ENCODE measurements around the gene COL6A3.

COL6A3 gene

DNA sequence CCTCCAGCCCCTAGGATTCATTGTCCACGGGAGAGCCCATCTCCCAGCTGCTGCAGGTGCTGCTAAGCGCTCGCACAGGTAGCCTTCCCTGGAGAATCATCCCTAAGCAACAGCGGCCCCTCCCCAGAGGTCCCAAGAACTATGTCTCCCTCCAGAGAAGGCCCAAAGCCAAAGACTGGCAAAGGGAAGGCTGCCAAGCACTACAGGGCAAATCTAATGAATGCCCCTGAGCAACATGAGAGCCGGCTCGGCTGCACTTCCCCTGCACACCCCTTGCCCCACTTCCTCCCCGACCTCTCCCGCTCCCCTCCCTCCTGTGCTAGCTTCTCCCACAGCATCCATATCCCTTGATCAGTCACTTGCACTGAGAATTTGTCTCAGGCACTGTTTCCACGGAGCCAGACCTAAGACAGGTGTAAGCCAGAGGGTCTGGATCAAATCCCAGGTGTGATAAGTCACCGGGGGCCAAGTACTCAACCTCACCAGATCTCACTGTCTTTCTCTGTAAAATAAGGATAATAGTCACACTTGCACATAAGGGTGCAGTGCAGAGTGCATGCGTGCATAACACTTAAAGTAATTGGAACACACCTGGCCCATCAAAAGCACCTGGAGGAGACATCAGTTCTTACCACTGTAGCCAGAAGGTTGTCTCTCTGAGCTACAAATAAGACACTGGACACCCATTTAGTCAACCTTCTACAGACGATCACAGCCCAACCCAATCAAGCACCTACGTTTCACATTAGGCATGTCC is 20.1 kb upstream of the COL6A3 start:
- no peak for DNase-seq (ENCODE audit: low read depth, low spot score)
- H3K27me3 ChIP-seq (ENCODE audit: insufficient read depth, insufficient read length), result no peaks in the 10 kb centered on the region
- H3K36me3 ChIP-seq (ENCODE audit: insufficient read depth, insufficient read length, low read length), result no peaks in the 10 kb centered on the region
- H3K9ac ChIP-seq (ENCODE audit: insufficient read length, low read depth), result no peak overlapping the region
- 0 out of 2 replicates have a peak, but pooled peaks cover 4% of the 10 kb centered on the region for H3K9me3 ChIP-seq (ENCODE audit: insufficient read depth, low read length)
- no peak for TF ChIP-seq ZNF274 (IDR thresholded peaks at IDR 0.05; ENCODE audit: low read depth, low read length)
- no peak overlapping the region for H3K4me3 ChIP-seq (ENCODE audit: insufficient read length, low read depth)
- H3K4me1 ChIP-seq (ENCODE audit: insufficient read depth, insufficient read length), result peaks cover 8% of the 10 kb centered on the region

DNA sequence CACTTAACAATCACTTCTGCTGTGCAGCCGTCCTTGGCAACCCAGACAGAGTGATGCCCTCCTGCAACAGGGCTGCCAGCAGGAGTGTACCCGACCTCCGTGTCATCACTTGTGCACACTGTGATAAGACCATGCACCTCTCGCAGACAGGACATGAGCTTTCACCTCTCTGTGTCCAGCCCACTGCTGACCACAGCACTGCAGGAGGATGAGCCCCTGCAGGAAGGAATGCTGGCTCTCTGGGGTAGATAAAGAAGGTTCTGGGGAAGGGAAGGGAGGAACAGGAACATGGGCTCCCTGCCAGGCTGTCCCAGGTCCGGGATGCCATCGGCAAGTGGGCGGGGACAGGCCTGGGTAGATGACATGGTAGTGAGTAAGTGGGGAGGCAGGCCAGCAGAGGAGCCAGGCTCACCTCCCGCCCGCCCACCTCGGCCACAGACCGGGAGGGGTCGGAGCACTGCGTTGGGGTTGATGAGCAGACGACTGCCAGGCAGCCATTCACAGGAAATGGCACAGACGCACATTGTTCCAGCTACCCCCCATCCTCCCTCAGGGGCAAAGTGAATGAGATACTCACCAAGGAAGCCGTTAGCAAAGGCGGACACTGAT is 18.6 kb upstream of the COL6A3 start:
- Histone ChIP-seq H3K36me3 (ENCODE audit: insufficient read depth, insufficient read length, low read length) (no peaks in the 10 kb centered on the region), H3K9ac (ENCODE audit: insufficient read length, low read depth) (no peak overlapping the region), H3K4me1 (ENCODE audit: insufficient read depth, insufficient read length) (peaks cover 3% of the 10 kb centered on the region), H3K4me3 (ENCODE audit: insufficient read length, low read depth) (no peak overlapping the region), H3K9me3 (ENCODE audit: insufficient read depth, low read length) (0 out of 2 replicates have a peak, but pooled peaks cover 4% of the 10 kb centered on the region), H3K27me3 (ENCODE audit: insufficient read depth, insufficient read length) (peaks cover 4% of the 10 kb centered on the region)
- TF ChIP-seq ZNF274 (IDR thresholded peaks at IDR 0.05; ENCODE audit: low read depth, low read length) (no peak), SUZ12 (IDR thresholded peaks at IDR 0.05; ENCODE audit: extremely low read depth, insufficient read depth, insufficient read length) (no peak), YY1 (IDR thresholded peaks at IDR 0.05; ENCODE audit: insufficient read depth, insufficient read length) (no peak)
- DNase-seq (ENCODE audit: low read depth, low spot score), result no peak

DNA sequence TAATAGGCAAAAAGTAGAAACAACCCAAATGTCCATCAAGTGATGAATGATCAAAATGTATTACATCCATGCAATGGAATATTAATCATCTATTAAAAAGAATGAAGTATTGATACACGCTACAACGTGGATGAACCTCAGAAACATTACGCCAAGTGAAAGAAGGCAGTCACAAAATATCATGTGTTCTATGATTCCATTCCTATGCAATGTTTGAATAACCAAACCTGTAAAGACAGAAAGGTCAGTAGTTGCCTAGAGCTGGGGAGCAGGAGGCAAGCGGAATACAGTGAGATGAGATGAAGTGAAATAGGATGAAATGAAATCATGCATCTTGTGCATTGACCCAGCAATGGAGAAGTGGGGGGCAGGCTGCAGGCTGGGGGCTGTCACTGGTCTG is 17.9 kb upstream of the COL6A3 start:
- Histone ChIP-seq H3K9me3 (ENCODE audit: insufficient read depth, low read length) (0 out of 2 replicates have a peak, but pooled peaks cover 4% of the 10 kb centered on the region), H3K9ac (ENCODE audit: insufficient read length, low read depth) (no peak overlapping the region), H3K4me3 (ENCODE audit: insufficient read length, low read depth) (no peak overlapping the region), H3K36me3 (ENCODE audit: insufficient read depth, insufficient read length, low read length) (no peaks in the 10 kb centered on the region), H3K4me1 (ENCODE audit: insufficient read depth, insufficient read length) (peaks cover 3% of the 10 kb centered on the region), H3K27me3 (ENCODE audit: insufficient read depth, insufficient read length) (peaks cover 4% of the 10 kb centered on the region)
- no peak for TF ChIP-seq YY1 (IDR thresholded peaks at IDR 0.05; ENCODE audit: insufficient read depth, insufficient read length)
- TF ChIP-seq ZNF274 (IDR thresholded peaks at IDR 0.05; ENCODE audit: low read depth, low read length), result no peak
- TF ChIP-seq SUZ12 (IDR thresholded peaks at IDR 0.05; ENCODE audit: extremely low read depth, insufficient read depth, insufficient read length), result no peak
- no peak for DNase-seq (ENCODE audit: low read depth, low spot score)

GRCh38 chr2:237431372-237431771 is 17.4 kb upstream of the COL6A3 start:
- H3K36me3 ChIP-seq (ENCODE audit: insufficient read depth, insufficient read length, low read length), result no peaks in the 10 kb centered on the region
- TF ChIP-seq ZNF274 (IDR thresholded peaks at IDR 0.05; ENCODE audit: low read depth, low read length) (no peak), YY1 (IDR thresholded peaks at IDR 0.05; ENCODE audit: insufficient read depth, insufficient read length) (no peak), SUZ12 (IDR thresholded peaks at IDR 0.05; ENCODE audit: extremely low read depth, insufficient read depth, insufficient read length) (no peak)
- H3K9ac ChIP-seq (ENCODE audit: insufficient read length, low read depth), result no peak overlapping the region
- peaks cover 3% of the 10 kb centered on the region for H3K4me1 ChIP-seq (ENCODE audit: insufficient read depth, insufficient read length)
- H3K27me3 ChIP-seq (ENCODE audit: insufficient read depth, insufficient read length), result peaks cover 4% of the 10 kb centered on the region
- H3K4me3 ChIP-seq (ENCODE audit: insufficient read length, low read depth), result no peak overlapping the region
- 0 out of 2 replicates have a peak, but pooled peaks cover 4% of the 10 kb centered on the region for H3K9me3 ChIP-seq (ENCODE audit: insufficient read depth, low read length)
- DNase-seq (ENCODE audit: low read depth, low spot score), result no peak

GRCh38 chr2:237430861-237431260 is 16.9 kb upstream of the COL6A3 start:
- no peak for DNase-seq (ENCODE audit: low read depth, low spot score)
- TF ChIP-seq ZNF274 (IDR thresholded peaks at IDR 0.05; ENCODE audit: low read depth, low read length), result no peak
- Histone ChIP-seq H3K27me3 (ENCODE audit: insufficient read depth, insufficient read length) (peaks cover 4% of the 10 kb centered on the region), H3K9ac (ENCODE audit: insufficient read length, low read depth) (no peak overlapping the region), H3K4me1 (ENCODE audit: insufficient read depth, insufficient read length) (peaks cover 3% of the 10 kb centered on the region), H3K36me3 (ENCODE audit: insufficient read depth, insufficient read length, low read length) (no peaks in the 10 kb centered on the region), H3K4me3 (ENCODE audit: insufficient read length, low read depth) (no peak overlapping the region), H3K9me3 (ENCODE audit: insufficient read depth, low read length) (0 out of 2 replicates have a peak, but pooled peaks cover 4% of the 10 kb centered on the region)

- H3K27me3 ChIP-seq (ENCODE audit: insufficient read depth, insufficient read length), result peaks cover 4% of the 10 kb centered on the region
- TF ChIP-seq YY1 (IDR thresholded peaks at IDR 0.05; ENCODE audit: insufficient read depth, insufficient read length) (no peak), ZNF274 (IDR thresholded peaks at IDR 0.05; ENCODE audit: low read depth, low read length) (no peak), SUZ12 (IDR thresholded peaks at IDR 0.05; ENCODE audit: extremely low read depth, insufficient read depth, insufficient read length) (no peak)
- H3K4me3 ChIP-seq (ENCODE audit: insufficient read length, low read depth), result no peak overlapping the region
- H3K9ac ChIP-seq (ENCODE audit: insufficient read length, low read depth), result no peak overlapping the region
- no peak for DNase-seq (ENCODE audit: low read depth, low spot score)
- H3K9me3 ChIP-seq (ENCODE audit: insufficient read depth, low read length), result 0 out of 2 replicates have a peak, but pooled peaks cover 4% of the 10 kb centered on the region
- H3K36me3 ChIP-seq (ENCODE audit: insufficient read depth, insufficient read length, low read length), result no peaks in the 10 kb centered on the region
- no peaks in the 10 kb centered on the region for H3K4me1 ChIP-seq (ENCODE audit: insufficient read depth, insufficient read length)
Measured at GRCh38 chr2:237429753-237430152, 15.8 kb upstream of the COL6A3 start.

GRCh38 chr2:237427769-237428506 is 14.0 kb upstream of the COL6A3 start:
- Histone ChIP-seq H3K36me3 (ENCODE audit: insufficient read depth, insufficient read length, low read length) (no peaks in the 10 kb centered on the region), H3K9ac (ENCODE audit: insufficient read length, low read depth) (no peak overlapping the region), H3K9me3 (ENCODE audit: insufficient read depth, low read length) (0 out of 2 replicates have a peak, but pooled peaks cover 4% of the 10 kb centered on the region), H3K4me1 (ENCODE audit: insufficient read depth, insufficient read length) (no peaks in the 10 kb centered on the region), H3K27me3 (ENCODE audit: insufficient read depth, insufficient read length) (peaks cover 4% of the 10 kb centered on the region), H3K4me3 (ENCODE audit: insufficient read length, low read depth) (no peak overlapping the region)
- TF ChIP-seq SUZ12 (IDR thresholded peaks at IDR 0.05; ENCODE audit: extremely low read depth, insufficient read depth, insufficient read length), result no peak
- no peak for TF ChIP-seq ZNF274 (IDR thresholded peaks at IDR 0.05; ENCODE audit: low read depth, low read length)
- no peak for TF ChIP-seq YY1 (IDR thresholded peaks at IDR 0.05; ENCODE audit: insufficient read depth, insufficient read length)
- DNase-seq (ENCODE audit: low read depth, low spot score), result no peak
